Lung (tissue), 12 donors: ENCODE data around the gene MLLT6. TPM values are rescaled to one million over a fixed set of nuclear protein-coding genes. Genes with fewer than 3 reads are reported as not detected.

Experiments used
- ATAC-seq: fragments of 200-7000 bp; cut with Tn5 transposase; one replicate; pipeline ENCODE4 v1.9.1; 2020; ENCODE audit warnings: moderate number of reproducible peaks; ENCODE audit not compliant: insufficient read depth, low FRiP score
- DNase-seq, 3 donors: peaks; one replicate each; pipeline ENCODE4 v3.0.0-alpha.2; 2013 to 2017
- H3K27ac ChIP-seq, 2 donors: one replicate each; pipeline ENCODE4 v1.5.1; 2013; ENCODE audit warnings: mild to moderate bottlenecking in 2 of 2, moderate library complexity in 2 of 2, control low read depth in 1 of 2, inconsistent platforms in 1 of 2, low read depth in 1 of 2, low read length in 1 of 2
- H3K27me3 ChIP-seq, 3 donors: one replicate each; pipeline ENCODE4 v1.5.1; 2013; ENCODE audit warnings: low read length in 2 of 3; ENCODE audit not compliant: control insufficient read depth in 3 of 3, insufficient read depth in 3 of 3
- H3K36me3 ChIP-seq, 4 donors: one replicate each; pipeline ENCODE4 v1.5.1; 2013; ENCODE audit warnings: low read length in 4 of 4, mild to moderate bottlenecking in 1 of 4, moderate library complexity in 1 of 4; ENCODE audit not compliant: control insufficient read depth in 4 of 4, insufficient read depth in 4 of 4
- H3K4me1 ChIP-seq, 5 donors: one replicate each; pipeline ENCODE4 v1.5.1; 2013; ENCODE audit warnings: low read length in 5 of 5, mild to moderate bottlenecking in 2 of 5, moderate library complexity in 1 of 5; ENCODE audit not compliant: control insufficient read depth in 5 of 5, insufficient read depth in 5 of 5
- H3K4me3 ChIP-seq: one replicate; pipeline ENCODE4 v1.5.1; 2013; ENCODE audit warnings: mild to moderate bottlenecking, control low read depth, moderate library complexity
- H3K9ac ChIP-seq, 2 donors: one replicate each; pipeline ENCODE4 v1.5.1; 2013; ENCODE audit warnings: low read length in 2 of 2, control low read depth in 1 of 2; ENCODE audit not compliant: insufficient read depth in 1 of 2
- H3K9me3 ChIP-seq, 4 donors: one replicate each; pipeline ENCODE4 v1.5.1; 2013; ENCODE audit warnings: low read length in 3 of 4, mild to moderate bottlenecking in 1 of 4, moderate library complexity in 1 of 4; ENCODE audit not compliant: control insufficient read depth in 4 of 4, insufficient read depth in 3 of 4
- WGBS, 2 donors: extraction: QIAGEN DNeasy Blood & Tissue Kit; methylation state at CpG; one replicate each; pipeline ENCODE4 v1.1.7; 2013; 5-methylcytosine and 5-hydroxymethylcytosine counted together
- polyA plus RNA-seq, 2 donors: library from polyadenylated mRNA; stranded (reverse); fragments of 200-250 nt; gene quantifications; one replicate each; pipeline ENCODE4 v1.2.1, GENCODE V29; 2013
- total RNA-seq, 2 donors: library from RNA; depleted of rRNA in 1 of 2; stranded (reverse); fragments of >200 nt in 1 of 2; gene quantifications; one replicate each; pipeline ENCODE4 v1.2.1, GENCODE V29; 2014 to 2021
- TF ChIP-seq, protein P1 (sequence below): IDR thresholded peaks from 2 replicates; pipeline ENCODE4 v1.5.1; 2012; ENCODE audit warnings: mild to moderate bottlenecking; ENCODE audit errors: control extremely low read depth, extremely low read depth
- donor health status: control.
- donor health status: control.
- donor health status: Bipolar disorder and iron deficiency.
- donor health status: healthy.
- donor health status: DM: yes; HTN: yes; CAD: no.

Gene MLLT6
- total and polyA plus RNA-seq, 4 donors = 64.0 to 108 (median 70.3) TPM

DNA sequence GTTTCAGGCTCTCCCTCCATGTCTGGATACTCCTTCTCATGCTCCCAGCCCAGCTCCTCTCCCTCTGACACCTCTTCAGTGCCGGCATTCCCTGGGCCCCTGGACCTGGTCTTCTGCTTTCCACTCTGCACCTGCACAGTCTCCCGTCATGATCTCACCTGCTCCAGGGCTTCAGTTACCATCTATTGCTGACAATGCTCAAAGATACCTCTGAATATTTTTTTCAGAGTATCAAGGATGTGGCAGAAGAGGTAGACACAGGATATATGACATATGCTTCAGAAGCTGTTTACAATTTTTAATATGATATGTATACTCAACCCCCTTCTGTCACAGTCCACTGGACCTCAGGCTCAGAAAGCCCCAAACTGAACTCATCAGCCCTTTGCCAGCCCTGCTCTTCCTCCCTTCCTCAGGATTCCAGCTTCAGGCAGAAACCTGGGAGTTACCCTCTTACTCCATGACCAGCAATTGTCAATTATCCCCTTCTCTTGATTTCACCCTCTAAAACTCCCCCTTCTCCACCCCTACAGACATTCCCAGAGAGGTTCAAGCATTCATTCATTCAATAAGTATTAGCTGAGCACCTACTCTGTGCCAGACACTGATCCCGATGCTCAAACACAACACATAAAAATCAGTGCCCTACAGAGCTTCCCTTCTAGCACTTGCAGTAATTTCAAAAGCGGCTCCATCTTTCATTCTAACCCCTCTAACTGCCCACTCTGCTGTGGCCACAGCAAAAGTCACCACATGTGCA, 7.8 kb upstream of the MLLT6 start:
- no peak overlapping the region for H3K9ac ChIP-seq
- TF ChIP-seq, protein P1, sequence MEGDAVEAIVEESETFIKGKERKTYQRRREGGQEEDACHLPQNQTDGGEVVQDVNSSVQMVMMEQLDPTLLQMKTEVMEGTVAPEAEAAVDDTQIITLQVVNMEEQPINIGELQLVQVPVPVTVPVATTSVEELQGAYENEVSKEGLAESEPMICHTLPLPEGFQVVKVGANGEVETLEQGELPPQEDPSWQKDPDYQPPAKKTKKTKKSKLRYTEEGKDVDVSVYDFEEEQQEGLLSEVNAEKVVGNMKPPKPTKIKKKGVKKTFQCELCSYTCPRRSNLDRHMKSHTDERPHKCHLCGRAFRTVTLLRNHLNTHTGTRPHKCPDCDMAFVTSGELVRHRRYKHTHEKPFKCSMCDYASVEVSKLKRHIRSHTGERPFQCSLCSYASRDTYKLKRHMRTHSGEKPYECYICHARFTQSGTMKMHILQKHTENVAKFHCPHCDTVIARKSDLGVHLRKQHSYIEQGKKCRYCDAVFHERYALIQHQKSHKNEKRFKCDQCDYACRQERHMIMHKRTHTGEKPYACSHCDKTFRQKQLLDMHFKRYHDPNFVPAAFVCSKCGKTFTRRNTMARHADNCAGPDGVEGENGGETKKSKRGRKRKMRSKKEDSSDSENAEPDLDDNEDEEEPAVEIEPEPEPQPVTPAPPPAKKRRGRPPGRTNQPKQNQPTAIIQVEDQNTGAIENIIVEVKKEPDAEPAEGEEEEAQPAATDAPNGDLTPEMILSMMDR = no peak
- DNase-seq (no peak), ATAC-seq (no peak)
- H3K4me3 ChIP-seq = no peak overlapping the region
- H3K4me1 ChIP-seq = peaks cover 7 to 26% (median 11%) of the 10 kb centered on the region in 5 donors
- H3K9me3 ChIP-seq = peaks cover 0 to 2% (median 0%) of the 10 kb centered on the region in 4 donors
- H3K27me3 ChIP-seq = no peaks in the 10 kb centered on the region
- H3K27ac ChIP-seq = no peak overlapping the region
- H3K36me3 ChIP-seq = no peaks in the 10 kb centered on the region
- 89 to 93% methylated on average over 4 of the region's 4 CpGs for WGBS, 2 donors

DNA sequence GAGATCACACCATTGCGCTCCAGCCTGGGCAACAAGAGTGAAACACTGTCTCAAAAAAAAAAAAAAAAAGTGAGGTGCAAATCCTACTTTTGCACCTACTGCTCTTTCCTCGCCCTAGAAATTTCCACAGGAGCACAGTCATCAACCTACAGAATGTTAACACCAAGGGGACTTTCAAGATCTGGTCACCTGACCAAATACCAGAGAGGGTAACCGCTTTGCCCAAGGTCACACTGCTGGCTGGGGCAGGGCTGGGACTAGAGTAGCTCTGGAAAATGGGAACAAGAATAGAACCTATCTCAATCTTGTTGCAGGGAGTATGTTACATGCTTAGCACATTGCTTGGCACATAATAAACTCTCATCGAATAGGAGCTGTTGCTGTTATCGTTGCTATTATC, 6.3 kb upstream of the MLLT6 start:
- no peaks in the 10 kb centered on the region for H3K27me3 ChIP-seq
- peaks cover 7 to 36% (median 9%) of the 10 kb centered on the region in 5 donors for H3K4me1 ChIP-seq
- peaks cover 0 to 2% (median 0%) of the 10 kb centered on the region in 4 donors for H3K9me3 ChIP-seq
- H3K9ac ChIP-seq = no peak overlapping the region
- no peak overlapping the region for H3K4me3 ChIP-seq
- WGBS, 2 donors = 87 to 90% methylated on average over 5 of the region's 5 CpGs
- TF ChIP-seq, protein P1 = no peak
- ATAC-seq = no peak
- peak overlapping the region in 1 of 2 donors; percentile 76 for H3K27ac ChIP-seq
- DNase-seq = no peak
- no peaks in the 10 kb centered on the region for H3K36me3 ChIP-seq

DNA sequence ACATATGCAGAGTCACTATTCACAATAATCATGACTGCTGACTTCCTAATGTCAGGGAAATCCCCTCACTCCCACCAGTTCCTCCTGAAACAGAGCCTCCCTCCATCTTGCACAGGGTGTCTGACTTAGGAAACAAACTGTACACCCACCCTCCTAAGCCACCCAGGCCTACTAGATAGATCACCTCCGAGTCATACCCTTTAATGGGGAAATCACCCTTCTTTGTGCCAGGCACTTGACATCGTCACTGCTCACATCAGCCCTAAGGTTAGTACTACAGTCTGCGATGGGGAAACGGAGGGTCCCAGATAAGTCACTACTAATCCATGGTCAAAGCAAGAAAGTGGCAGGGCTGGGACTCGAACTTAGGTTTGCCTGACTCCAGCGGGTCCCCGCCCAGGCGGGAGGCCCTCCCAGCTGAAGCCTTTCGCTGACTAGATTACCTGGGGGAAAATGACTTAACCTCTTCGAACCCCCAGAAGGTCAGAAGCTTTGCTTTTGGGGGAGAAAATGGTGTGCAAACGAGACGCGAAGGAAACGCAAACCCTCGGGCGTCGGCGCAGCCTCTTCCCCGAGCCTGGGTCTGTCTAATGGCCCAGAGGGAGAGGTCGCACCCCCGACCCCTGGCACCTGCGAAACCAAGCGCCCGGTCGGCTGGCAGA, 3.4 kb upstream of the MLLT6 start:
- H3K27me3 ChIP-seq = no peaks in the 10 kb centered on the region
- no peaks in the 10 kb centered on the region for H3K36me3 ChIP-seq
- peaks cover 3 to 41% (median 7%) of the 10 kb centered on the region in 5 donors for H3K4me1 ChIP-seq
- WGBS, 2 donors = 1% methylated on average over 21 to 25 of the region's 25 CpGs
- peak overlapping the region; percentile 94 to 97 for H3K27ac ChIP-seq
- ATAC-seq (no peak), DNase-seq (peak in 1 of 3 donors; percentile 43)
- peaks cover 0 to 2% (median 0%) of the 10 kb centered on the region in 4 donors for H3K9me3 ChIP-seq
- TF ChIP-seq, protein P1 = no peak
- peak overlapping the region; percentile 54 to 73 for H3K9ac ChIP-seq
- H3K4me3 ChIP-seq = peak overlapping the region; percentile 65
